ENCODE results near the gene TNP1.

TNP1 gene

DNA sequence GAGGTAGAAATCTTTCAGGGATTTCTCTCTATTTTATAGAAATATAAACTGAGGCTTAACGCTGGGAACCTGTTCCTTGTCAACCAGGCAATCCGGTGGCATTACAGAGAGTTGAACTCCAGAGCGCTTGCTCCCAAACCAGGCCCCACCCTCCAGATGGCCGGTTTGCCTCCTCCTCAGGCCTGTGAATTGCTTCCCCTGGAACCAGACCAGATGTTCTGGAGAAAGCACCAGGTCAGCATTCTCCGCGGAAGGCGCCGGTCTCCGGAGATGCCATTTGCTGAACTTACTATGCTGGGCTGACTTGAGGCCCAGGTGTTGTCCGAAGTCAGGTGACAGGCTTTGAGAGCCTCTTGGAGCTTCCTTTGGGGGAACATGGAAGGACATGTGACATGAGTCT, 17.2 kb downstream of the TNP1 start:
- Mint-ChIP-seq H3K36me3 (ENCODE audit: low read depth) (no peaks in the 10 kb centered on the region), H3K4me3 (no peak overlapping the region), H3K9me3 (peaks cover 10% of the 10 kb centered on the region), H3K4me1 (peaks cover 51% of the 10 kb centered on the region), H3K27me3 (ENCODE audit: low read depth) (peaks cover 6% of the 10 kb centered on the region), H3K27ac (peak overlapping the region; percentile 45 to 74 (median 66))
- TF ChIP-seq, protein P1, sequence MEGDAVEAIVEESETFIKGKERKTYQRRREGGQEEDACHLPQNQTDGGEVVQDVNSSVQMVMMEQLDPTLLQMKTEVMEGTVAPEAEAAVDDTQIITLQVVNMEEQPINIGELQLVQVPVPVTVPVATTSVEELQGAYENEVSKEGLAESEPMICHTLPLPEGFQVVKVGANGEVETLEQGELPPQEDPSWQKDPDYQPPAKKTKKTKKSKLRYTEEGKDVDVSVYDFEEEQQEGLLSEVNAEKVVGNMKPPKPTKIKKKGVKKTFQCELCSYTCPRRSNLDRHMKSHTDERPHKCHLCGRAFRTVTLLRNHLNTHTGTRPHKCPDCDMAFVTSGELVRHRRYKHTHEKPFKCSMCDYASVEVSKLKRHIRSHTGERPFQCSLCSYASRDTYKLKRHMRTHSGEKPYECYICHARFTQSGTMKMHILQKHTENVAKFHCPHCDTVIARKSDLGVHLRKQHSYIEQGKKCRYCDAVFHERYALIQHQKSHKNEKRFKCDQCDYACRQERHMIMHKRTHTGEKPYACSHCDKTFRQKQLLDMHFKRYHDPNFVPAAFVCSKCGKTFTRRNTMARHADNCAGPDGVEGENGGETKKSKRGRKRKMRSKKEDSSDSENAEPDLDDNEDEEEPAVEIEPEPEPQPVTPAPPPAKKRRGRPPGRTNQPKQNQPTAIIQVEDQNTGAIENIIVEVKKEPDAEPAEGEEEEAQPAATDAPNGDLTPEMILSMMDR (IDR thresholded peaks at IDR 0.05; ENCODE audit: unreplicated experiment in 3 of 3) = no peak

DNA sequence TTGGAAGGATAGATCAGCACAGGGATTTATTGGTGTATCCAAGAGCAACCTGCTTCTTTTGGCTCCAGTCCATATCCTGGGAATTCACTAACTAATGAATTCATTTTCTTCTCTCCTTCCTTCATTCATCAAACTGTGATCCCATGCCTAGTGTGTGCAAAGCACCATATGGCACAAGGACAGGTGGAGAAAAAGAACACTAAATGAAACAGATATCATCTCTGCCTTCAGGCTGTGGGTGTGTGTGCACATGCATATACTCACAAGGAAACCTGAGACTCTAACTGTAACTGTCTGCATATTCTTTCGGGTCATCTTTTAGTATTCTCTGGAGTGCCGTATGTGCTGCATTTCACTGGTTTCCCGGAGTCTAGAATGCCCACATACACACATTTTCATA, 20.2 kb downstream of the TNP1 start:
- H3K4me1 Mint-ChIP-seq = peaks cover 51% of the 10 kb centered on the region
- no peaks in the 10 kb centered on the region for H3K36me3 Mint-ChIP-seq (ENCODE audit: low read depth)
- H3K27me3 Mint-ChIP-seq (ENCODE audit: low read depth) = peaks cover 6% of the 10 kb centered on the region
- TF ChIP-seq, protein P1 (IDR thresholded peaks at IDR 0.05; ENCODE audit: unreplicated experiment in 3 of 3) = no peak
- no peak overlapping the region for H3K4me3 Mint-ChIP-seq
- H3K9me3 Mint-ChIP-seq = peaks cover 6% of the 10 kb centered on the region
- H3K27ac Mint-ChIP-seq = peak overlapping the region; percentile 44 to 84 (median 66)

GRCh38 chr2:216838151-216838550, 21.7 kb downstream of the TNP1 start:
- peak overlapping the region; percentile 73 to 91 (median 84) for H3K27ac Mint-ChIP-seq
- peaks cover 5% of the 10 kb centered on the region for H3K9me3 Mint-ChIP-seq
- TF ChIP-seq, protein P1 (IDR thresholded peaks at IDR 0.05; ENCODE audit: unreplicated experiment in 3 of 3) = no peak
- H3K4me3 Mint-ChIP-seq = no peak overlapping the region
- no peaks in the 10 kb centered on the region for H3K36me3 Mint-ChIP-seq (ENCODE audit: low read depth)
- peaks cover 6% of the 10 kb centered on the region for H3K27me3 Mint-ChIP-seq (ENCODE audit: low read depth)
- H3K4me1 Mint-ChIP-seq = peaks cover 54% of the 10 kb centered on the region

- Mint-ChIP-seq H3K27ac (peak overlapping the region; percentile 73 to 91 (median 84)), H3K9me3 (peaks cover under 1% of the 10 kb centered on the region), H3K36me3 (ENCODE audit: low read depth) (no peaks in the 10 kb centered on the region), H3K4me3 (no peak overlapping the region), H3K27me3 (ENCODE audit: low read depth) (peaks cover 6% of the 10 kb centered on the region), H3K4me1 (peaks cover 50% of the 10 kb centered on the region)
- TF ChIP-seq, protein P1 (IDR thresholded peaks at IDR 0.05; ENCODE audit: unreplicated experiment in 3 of 3) = no peak
Measured at GRCh38 chr2:216837740-216838139, 22.1 kb downstream of the TNP1 start.

- peaks cover 11% of the 10 kb centered on the region for H3K27me3 Mint-ChIP-seq (ENCODE audit: low read depth)
- no peak overlapping the region for H3K4me3 Mint-ChIP-seq
- TF ChIP-seq, protein P1 (IDR thresholded peaks at IDR 0.05; ENCODE audit: unreplicated experiment in 3 of 3) = no peak
- no peaks in the 10 kb centered on the region for H3K36me3 Mint-ChIP-seq (ENCODE audit: low read depth)
- no peaks in the 10 kb centered on the region for H3K9me3 Mint-ChIP-seq
- peaks cover 32% of the 10 kb centered on the region for H3K4me1 Mint-ChIP-seq
- no peak overlapping the region for H3K27ac Mint-ChIP-seq
Measured at GRCh38 chr2:216833061-216833460, 26.8 kb downstream of the TNP1 start.

DNA sequence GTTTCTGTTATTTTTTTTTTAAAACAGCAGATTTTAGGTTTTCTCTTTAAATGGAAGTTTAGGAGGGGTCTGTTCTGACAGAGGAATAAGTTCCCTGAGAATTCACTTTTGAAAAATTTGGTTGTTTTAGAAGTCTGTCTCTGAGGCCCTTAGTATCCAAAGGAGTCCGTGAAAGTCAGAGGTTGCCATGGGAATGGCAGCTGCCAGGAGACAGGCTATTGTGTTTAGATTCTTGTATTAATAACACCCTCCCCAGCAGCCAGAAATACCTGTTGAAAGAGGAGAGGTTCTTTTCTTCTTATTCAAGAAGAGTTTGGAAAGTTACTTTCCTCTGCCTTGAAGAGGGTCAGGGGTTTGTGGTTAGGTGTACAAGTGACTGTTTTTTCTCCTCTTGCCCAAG, 29.5 kb downstream of the TNP1 start:
- Mint-ChIP-seq H3K27ac (no peak overlapping the region), H3K4me3 (no peak overlapping the region), H3K4me1 (peaks cover 33% of the 10 kb centered on the region), H3K36me3 (ENCODE audit: low read depth) (no peaks in the 10 kb centered on the region), H3K27me3 (ENCODE audit: low read depth) (peaks cover 9% of the 10 kb centered on the region), H3K9me3 (no peaks in the 10 kb centered on the region)
- TF ChIP-seq, protein P1 (IDR thresholded peaks at IDR 0.05; ENCODE audit: unreplicated experiment in 3 of 3) = no peak
